ENCODE measurements around the gene SUPV3L1. TPM values are rescaled to one million over a fixed set of nuclear protein-coding genes. Genes with fewer than 3 reads are reported as not detected.

SUPV3L1 gene
- total RNA-seq, 2 experiments from 2014 or later, result 27.0 to 40.9 TPM

DNA sequence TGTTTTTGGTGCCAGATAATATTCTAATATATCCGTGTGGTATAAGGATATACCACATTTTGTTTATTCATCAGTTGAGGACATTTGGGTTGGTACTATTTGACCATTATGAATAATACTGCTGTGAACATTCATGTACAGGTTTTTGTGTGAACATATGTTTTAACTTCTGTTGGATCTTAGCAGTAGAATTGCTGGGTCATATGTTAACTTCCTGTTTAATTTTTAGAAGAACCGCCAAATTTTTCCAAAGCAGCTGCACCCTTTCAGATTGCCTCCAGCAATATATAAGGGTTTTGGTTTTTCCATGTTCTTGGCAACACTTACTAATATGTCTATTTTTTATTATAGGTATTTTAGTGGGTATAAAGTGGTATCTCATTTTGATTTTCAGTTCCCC is 33.3 kb upstream of the SUPV3L1 start:
- no peaks in the 10 kb centered on the region for H3K9me2 ChIP-seq (ENCODE audit: insufficient read depth, low read length)
- H4K20me1 ChIP-seq (ENCODE audit: insufficient read depth, low read length), result no peaks in the 10 kb centered on the region
- TF ChIP-seq EZH2phosphoT487 (IDR thresholded peaks at IDR 0.05; ENCODE audit: borderline replicate concordance, low read depth, low read length), result no peak
- TF ChIP-seq, protein P1, sequence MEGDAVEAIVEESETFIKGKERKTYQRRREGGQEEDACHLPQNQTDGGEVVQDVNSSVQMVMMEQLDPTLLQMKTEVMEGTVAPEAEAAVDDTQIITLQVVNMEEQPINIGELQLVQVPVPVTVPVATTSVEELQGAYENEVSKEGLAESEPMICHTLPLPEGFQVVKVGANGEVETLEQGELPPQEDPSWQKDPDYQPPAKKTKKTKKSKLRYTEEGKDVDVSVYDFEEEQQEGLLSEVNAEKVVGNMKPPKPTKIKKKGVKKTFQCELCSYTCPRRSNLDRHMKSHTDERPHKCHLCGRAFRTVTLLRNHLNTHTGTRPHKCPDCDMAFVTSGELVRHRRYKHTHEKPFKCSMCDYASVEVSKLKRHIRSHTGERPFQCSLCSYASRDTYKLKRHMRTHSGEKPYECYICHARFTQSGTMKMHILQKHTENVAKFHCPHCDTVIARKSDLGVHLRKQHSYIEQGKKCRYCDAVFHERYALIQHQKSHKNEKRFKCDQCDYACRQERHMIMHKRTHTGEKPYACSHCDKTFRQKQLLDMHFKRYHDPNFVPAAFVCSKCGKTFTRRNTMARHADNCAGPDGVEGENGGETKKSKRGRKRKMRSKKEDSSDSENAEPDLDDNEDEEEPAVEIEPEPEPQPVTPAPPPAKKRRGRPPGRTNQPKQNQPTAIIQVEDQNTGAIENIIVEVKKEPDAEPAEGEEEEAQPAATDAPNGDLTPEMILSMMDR (conservative IDR thresholded peaks at IDR 0.05; ENCODE audit: low read length), result no peak
- no peaks in the 10 kb centered on the region for H3K4me1 ChIP-seq (ENCODE audit: insufficient read depth, low read length, poor library complexity, severe bottlenecking)
- BruUV-seq (replicated peaks), result no TSS peak
- no peak overlapping the region for H3K4me2 ChIP-seq (ENCODE audit: low read length)
- no peak overlapping the region for H3K27ac ChIP-seq (ENCODE audit: low read depth, low read length, poor library complexity, severe bottlenecking)
- no peak for DNase-seq (ENCODE audit: low spot score)
- intact Hi-C loops (cut with micrococcal nuclease; ENCODE audit: unreplicated experiment), result no loop called here
- ChIA-PET POLR2A (no interaction called here), CTCF (ENCODE audit: unreplicated experiment) (no interaction called here)
- H3K79me2 ChIP-seq (ENCODE audit: insufficient read depth, low read depth, low read length), result no peaks in the 10 kb centered on the region; the same call in 1 of the 2 replicates
- H3K36me3 ChIP-seq (ENCODE audit: insufficient read depth, low read length), result no peaks in the 10 kb centered on the region
- no peaks in the 10 kb centered on the region for H3K9me3 ChIP-seq (ENCODE audit: low read length)
- no peak overlapping the region for H2AFZ ChIP-seq (ENCODE audit: low read length)
- H3K4me3 ChIP-seq (ENCODE audit: low read depth, low read length, poor library complexity, severe bottlenecking), result no peak overlapping the region

DNA sequence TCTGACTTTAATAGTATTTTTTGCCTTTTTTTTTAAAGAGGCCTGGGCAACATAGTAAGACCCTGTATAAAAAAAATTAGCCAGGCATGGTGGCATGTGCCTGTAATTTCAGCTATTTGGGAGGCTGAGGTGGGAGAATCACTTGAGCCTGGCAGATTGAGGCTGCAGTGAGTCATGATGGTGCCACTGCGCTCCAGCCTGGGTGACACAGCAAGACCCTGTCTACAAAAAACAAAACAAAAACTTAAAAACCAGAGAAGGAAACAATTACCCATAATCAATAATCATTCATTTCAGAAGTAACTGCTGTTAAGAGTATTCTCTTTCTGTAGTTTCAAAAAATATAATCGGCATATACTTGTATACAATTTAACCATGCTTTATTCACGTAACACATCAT is 28.1 kb upstream of the SUPV3L1 start:
- ChIA-PET POLR2A (interaction anchor here (0.8 kb wide), 1 partner anchor 67 kb away, joined by 3 read pairs; no protein-coding TSS in a partner anchor), CTCF (ENCODE audit: unreplicated experiment) (interaction anchor here (0.6 kb wide), 1 partner anchor 255 kb away, joined by 3 read pairs; no protein-coding TSS in a partner anchor)
- Histone ChIP-seq H3K9me3 (ENCODE audit: low read length) (no peaks in the 10 kb centered on the region), H4K20me1 (ENCODE audit: insufficient read depth, low read length) (no peaks in the 10 kb centered on the region), H3K27ac (ENCODE audit: low read depth, low read length, poor library complexity, severe bottlenecking) (no peak overlapping the region), H3K9me2 (ENCODE audit: insufficient read depth, low read length) (no peaks in the 10 kb centered on the region), H3K4me1 (ENCODE audit: insufficient read depth, low read length, poor library complexity, severe bottlenecking) (no peaks in the 10 kb centered on the region), H2AFZ (ENCODE audit: low read length) (no peak overlapping the region), H3K4me2 (ENCODE audit: low read length) (no peak overlapping the region), H3K79me2 (ENCODE audit: insufficient read depth, low read depth, low read length) (no peaks in the 10 kb centered on the region; the same call in 1 of the 2 replicates), H3K36me3 (ENCODE audit: insufficient read depth, low read length) (no peaks in the 10 kb centered on the region), H3K4me3 (ENCODE audit: low read depth, low read length, poor library complexity, severe bottlenecking) (no peak overlapping the region)
- BruUV-seq (replicated peaks), result no TSS peak
- no peak for TF ChIP-seq EZH2phosphoT487 (IDR thresholded peaks at IDR 0.05; ENCODE audit: borderline replicate concordance, low read depth, low read length)
- TF ChIP-seq, protein P1 (conservative IDR thresholded peaks at IDR 0.05; ENCODE audit: low read length), result no peak
- no peak for DNase-seq (ENCODE audit: low spot score)
- intact Hi-C loops (cut with micrococcal nuclease; ENCODE audit: unreplicated experiment), result no loop called here

DNA sequence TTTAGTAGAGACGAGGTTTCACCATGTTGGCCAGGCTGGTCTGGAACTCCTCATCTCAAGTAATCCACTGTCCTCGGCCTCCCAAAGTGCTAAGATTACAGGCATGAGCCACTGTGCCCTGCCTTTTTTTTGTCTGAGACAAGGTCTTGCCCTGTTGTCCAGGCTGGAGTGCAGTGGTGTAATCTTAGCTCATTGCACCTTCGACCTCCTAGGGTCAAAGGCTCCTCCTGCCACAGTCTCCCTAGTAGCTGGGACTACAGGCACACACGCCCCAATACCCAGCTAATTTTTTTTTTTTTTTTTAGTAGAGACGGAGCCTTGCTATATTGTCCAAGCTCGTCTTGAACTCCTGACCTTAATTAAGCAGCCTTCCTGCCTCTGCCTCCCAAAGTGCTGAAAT is 26.8 kb upstream of the SUPV3L1 start:
- H3K79me2 ChIP-seq (ENCODE audit: insufficient read depth, low read depth, low read length), result no peaks in the 10 kb centered on the region
- no peaks in the 10 kb centered on the region for H4K20me1 ChIP-seq (ENCODE audit: insufficient read depth, low read length)
- no peak overlapping the region for H2AFZ ChIP-seq (ENCODE audit: low read length)
- no peaks in the 10 kb centered on the region for H3K9me3 ChIP-seq (ENCODE audit: low read length)
- CTCF ChIA-PET (ENCODE audit: unreplicated experiment), result no interaction called here
- no peak for TF ChIP-seq EZH2phosphoT487 (IDR thresholded peaks at IDR 0.05; ENCODE audit: borderline replicate concordance, low read depth, low read length)
- TF ChIP-seq, protein P1 (conservative IDR thresholded peaks at IDR 0.05; ENCODE audit: low read length), result no peak
- H3K4me1 ChIP-seq (ENCODE audit: insufficient read depth, low read length, poor library complexity, severe bottlenecking), result no peaks in the 10 kb centered on the region
- intact Hi-C loops (cut with micrococcal nuclease; ENCODE audit: unreplicated experiment), result no loop called here
- H3K4me2 ChIP-seq (ENCODE audit: low read length), result no peak overlapping the region
- POLR2A ChIA-PET, result interaction anchor here (0.6 to 1.1 kb wide), 2 partner anchors 10 to 28 kb away, joined by 3 to 5 read pairs; no protein-coding TSS in a partner anchor
- H3K9me2 ChIP-seq (ENCODE audit: insufficient read depth, low read length), result no peaks in the 10 kb centered on the region
- H3K36me3 ChIP-seq (ENCODE audit: insufficient read depth, low read length), result peaks cover 5% of the 10 kb centered on the region
- no peak for DNase-seq (ENCODE audit: low spot score)
- no TSS peak for BruUV-seq (replicated peaks)
- no peak overlapping the region for H3K4me3 ChIP-seq (ENCODE audit: low read depth, low read length, poor library complexity, severe bottlenecking)
- no peak overlapping the region for H3K27ac ChIP-seq (ENCODE audit: low read depth, low read length, poor library complexity, severe bottlenecking)

Measured in OCI-LY7 (cell line).